Peyer's patch (tissue), 4 donors: ENCODE measurements around the gene ADIPOR2.

Source experiments
- POLR2A ChIP-seq, 2 donors: fragments of 450-650 bp; IDR thresholded peaks; one replicate each; pipeline ENCODE4 v1.5.1; 2017; ENCODE audit warnings: antibody characterized with exemption in 2 of 2, mild to moderate bottlenecking in 2 of 2, moderate library complexity in 2 of 2
- TF ChIP-seq, protein P1 (sequence below), 6 experiments: fragments of 450-650 bp in 4 of 6; fragments of 200-600 bp in 2 of 6; sonication (generic) in 1 of 6; IDR thresholded peaks; one replicate each; pipeline ENCODE4 v1.5.1; 2017 to 2019; ENCODE audit warnings: antibody characterized with exemption in 6 of 6, mild to moderate bottlenecking in 3 of 6, moderate library complexity in 1 of 6

- TF ChIP-seq, protein P1, sequence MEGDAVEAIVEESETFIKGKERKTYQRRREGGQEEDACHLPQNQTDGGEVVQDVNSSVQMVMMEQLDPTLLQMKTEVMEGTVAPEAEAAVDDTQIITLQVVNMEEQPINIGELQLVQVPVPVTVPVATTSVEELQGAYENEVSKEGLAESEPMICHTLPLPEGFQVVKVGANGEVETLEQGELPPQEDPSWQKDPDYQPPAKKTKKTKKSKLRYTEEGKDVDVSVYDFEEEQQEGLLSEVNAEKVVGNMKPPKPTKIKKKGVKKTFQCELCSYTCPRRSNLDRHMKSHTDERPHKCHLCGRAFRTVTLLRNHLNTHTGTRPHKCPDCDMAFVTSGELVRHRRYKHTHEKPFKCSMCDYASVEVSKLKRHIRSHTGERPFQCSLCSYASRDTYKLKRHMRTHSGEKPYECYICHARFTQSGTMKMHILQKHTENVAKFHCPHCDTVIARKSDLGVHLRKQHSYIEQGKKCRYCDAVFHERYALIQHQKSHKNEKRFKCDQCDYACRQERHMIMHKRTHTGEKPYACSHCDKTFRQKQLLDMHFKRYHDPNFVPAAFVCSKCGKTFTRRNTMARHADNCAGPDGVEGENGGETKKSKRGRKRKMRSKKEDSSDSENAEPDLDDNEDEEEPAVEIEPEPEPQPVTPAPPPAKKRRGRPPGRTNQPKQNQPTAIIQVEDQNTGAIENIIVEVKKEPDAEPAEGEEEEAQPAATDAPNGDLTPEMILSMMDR (IDR thresholded peaks at IDR 0.05), result no peak
- TF ChIP-seq POLR2A (IDR thresholded peaks at IDR 0.05), result no peak
Measured at GRCh38 chr12:1782215-1782614, 91.3 kb downstream of the ADIPOR2 start.
